ENCODE data around the gene TRIO.

- TF ChIP-seq POLR2AphosphoS5 (IDR thresholded peaks at IDR 0.05; ENCODE audit: borderline replicate concordance, low read depth, low read length) (no peak), FOXP2 (optimal IDR thresholded peaks at IDR 0.05; ENCODE audit: control extremely low read depth, extremely low read length, insufficient read depth) (no peak)
Observed at GRCh38 chr5:14396737-14397136, 253.6 kb downstream of the TRIO start.
